HG02763 (cell line): Measurements from ENCODE around the gene CSNK1G2.

ENCODE experiments used
- ATAC-seq: cut with Tn5 transposase; IDR thresholded peaks from one replicate; pipeline ENCODE4 v1.9.1; 2021; ENCODE audit warnings: mild to moderate bottlenecking, moderate library complexity; ENCODE audit not compliant: unreplicated experiment

Gene CSNK1G2

GRCh38 chr19:1962674-1963073, 21.7 kb downstream of the CSNK1G2 start:
- no peak for ATAC-seq

- no peak for ATAC-seq
These were observed 26.2 kb downstream of the CSNK1G2 start for GRCh38 chr19:1967087-1967608.

GRCh38 chr19:1968279-1969175, 27.6 kb downstream of the CSNK1G2 start:
- no peak for ATAC-seq

GRCh38 chr19:1969176-1970002, 28.4 kb downstream of the CSNK1G2 start:
- no peak for ATAC-seq

GRCh38 chr19:1970003-1970805, 29.2 kb downstream of the CSNK1G2 start:
- no peak for ATAC-seq

- ATAC-seq = no peak
These were observed 30.0 kb downstream of the CSNK1G2 start for GRCh38 chr19:1970806-1971502.

GRCh38 chr19:1974381-1975161, 33.6 kb downstream of the CSNK1G2 start:
- ATAC-seq = no peak

- no peak for ATAC-seq
These were observed 34.1 kb downstream of the CSNK1G2 start for GRCh38 chr19:1975162-1975480.

GRCh38 chr19:1977120-1977519, 36.1 kb downstream of the CSNK1G2 start:
- ATAC-seq = no peak

- no peak for ATAC-seq
These were observed 37.4 kb downstream of the CSNK1G2 start for GRCh38 chr19:1978346-1978894.

GRCh38 chr19:1979017-1979416, 38.0 kb downstream of the CSNK1G2 start:
- no peak for ATAC-seq

GRCh38 chr19:1979642-1980041, 38.7 kb downstream of the CSNK1G2 start:
- ATAC-seq = no peak

- ATAC-seq = no peak
These were observed 39.3 kb downstream of the CSNK1G2 start for GRCh38 chr19:1980091-1980808.

- ATAC-seq = no peak
These were observed 39.8 kb downstream of the CSNK1G2 start for GRCh38 chr19:1980809-1981181.

GRCh38 chr19:1981253-1981652, 40.3 kb downstream of the CSNK1G2 start:
- no peak for ATAC-seq

- no peak for ATAC-seq
These were observed 43.4 kb downstream of the CSNK1G2 start for GRCh38 chr19:1984357-1984756.

- ATAC-seq = no peak
These were observed 44.8 kb downstream of the CSNK1G2 start for GRCh38 chr19:1985588-1986356.
